ENCODE data around the gene DHX35.
A peak's percentile ranks its signal among the peaks of the same experiment; 100 is the strongest.

The DHX35 gene, protein sequence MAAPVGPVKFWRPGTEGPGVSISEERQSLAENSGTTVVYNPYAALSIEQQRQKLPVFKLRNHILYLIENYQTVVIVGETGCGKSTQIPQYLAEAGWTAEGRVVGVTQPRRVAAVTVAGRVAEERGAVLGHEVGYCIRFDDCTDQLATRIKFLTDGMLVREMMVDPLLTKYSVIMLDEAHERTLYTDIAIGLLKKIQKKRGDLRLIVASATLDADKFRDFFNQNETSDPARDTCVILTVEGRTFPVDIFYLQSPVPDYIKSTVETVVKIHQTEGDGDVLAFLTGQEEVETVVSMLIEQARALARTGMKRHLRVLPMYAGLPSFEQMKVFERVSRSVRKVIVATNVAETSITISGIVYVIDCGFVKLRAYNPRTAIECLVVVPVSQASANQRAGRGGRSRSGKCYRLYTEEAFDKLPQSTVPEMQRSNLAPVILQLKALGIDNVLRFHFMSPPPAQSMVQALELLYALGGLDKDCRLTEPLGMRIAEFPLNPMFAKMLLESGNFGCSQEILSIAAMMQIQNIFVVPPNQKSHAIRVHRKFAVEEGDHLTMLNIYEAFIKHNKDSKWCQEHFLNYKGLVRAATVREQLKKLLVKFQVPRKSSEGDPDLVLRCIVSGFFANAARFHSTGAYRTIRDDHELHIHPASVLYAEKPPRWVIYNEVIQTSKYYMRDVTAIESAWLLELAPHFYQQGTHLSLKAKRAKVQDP

GRCh38 chr20:38962044-38962927 is at the start of gene DHX35:
Gene DHX35, plus strand, starts transcription at chr20:38962344. Its CDS starts 24 bp downstream, at chr20:38962368.
- DNase-seq (ENCODE audit: low read depth), result peak; percentile 88
- peak within 1 kb of the TSS; percentile 100 for H3K4me3 ChIP-seq (ENCODE audit: low read depth, low read length)
- peak; percentile 52 for TF ChIP-seq CTCF (IDR thresholded peaks at IDR 0.05; ENCODE audit: control insufficient read depth, extremely low read depth, insufficient read depth)

DNA sequence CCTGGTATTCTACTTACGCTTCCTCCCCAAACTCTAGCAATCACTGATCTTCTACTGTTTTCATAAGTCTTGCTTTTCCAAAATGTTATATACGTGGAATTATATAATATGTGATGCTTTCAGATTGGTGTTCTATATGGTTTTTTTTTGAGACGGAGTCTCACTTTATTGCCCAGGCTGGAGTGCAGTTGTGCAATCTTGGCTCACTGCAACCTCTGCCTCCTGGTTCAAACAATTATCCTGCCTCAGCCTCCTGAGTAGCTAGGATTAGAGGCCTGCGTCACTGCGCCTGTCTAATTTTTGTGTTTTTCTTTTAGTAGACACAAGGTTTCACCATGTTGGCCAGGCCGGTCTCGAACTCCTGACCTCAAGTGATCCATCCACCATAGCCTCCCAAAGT is 46.8 kb upstream of the DHX35 start:
- no peak for TF ChIP-seq CTCF (IDR thresholded peaks at IDR 0.05; ENCODE audit: control insufficient read depth, extremely low read depth, insufficient read depth)
- no peak for DNase-seq (ENCODE audit: low read depth)
- H3K4me3 ChIP-seq (ENCODE audit: low read depth, low read length), result no peak overlapping the region

- DNase-seq (ENCODE audit: low read depth), result no peak
- TF ChIP-seq CTCF (IDR thresholded peaks at IDR 0.05; ENCODE audit: control insufficient read depth, extremely low read depth, insufficient read depth), result no peak
- no peak overlapping the region for H3K4me3 ChIP-seq (ENCODE audit: low read depth, low read length)
These were observed 44.5 kb upstream of the DHX35 start for GRCh38 chr20:38917657-38918056.

DNA sequence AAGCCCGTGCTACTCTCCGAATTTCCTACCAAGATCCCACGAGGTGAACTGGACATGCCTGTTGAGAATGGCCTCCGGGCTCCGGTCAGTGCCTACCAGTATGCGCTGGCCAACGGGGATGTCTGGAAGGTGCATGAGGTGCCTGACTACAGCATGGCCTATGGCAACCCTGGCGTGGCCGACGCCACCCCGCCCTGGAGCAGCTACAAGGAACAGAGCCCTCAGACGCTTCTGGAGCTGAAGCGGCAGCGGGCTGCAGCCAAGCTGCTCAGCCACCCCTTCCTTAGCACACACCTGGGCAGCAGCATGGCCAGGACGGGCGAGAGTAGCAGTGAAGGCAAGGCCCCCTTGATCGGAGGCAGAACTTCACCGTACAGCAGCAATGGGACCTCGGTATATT is 44.0 kb upstream of the DHX35 start:
- no peak for TF ChIP-seq CTCF (IDR thresholded peaks at IDR 0.05; ENCODE audit: control insufficient read depth, extremely low read depth, insufficient read depth)

GRCh38 chr20:38919683-38920082 is 42.5 kb upstream of the DHX35 start:
- no peak overlapping the region for H3K4me3 ChIP-seq (ENCODE audit: low read depth, low read length)
- no peak for DNase-seq (ENCODE audit: low read depth)
- TF ChIP-seq CTCF (IDR thresholded peaks at IDR 0.05; ENCODE audit: control insufficient read depth, extremely low read depth, insufficient read depth), result no peak

More for the DNA sequence above, 44.0 kb upstream of the DHX35 start:
- H3K4me3 ChIP-seq (ENCODE audit: low read depth, low read length), result no peak overlapping the region
- DNase-seq (ENCODE audit: low read depth), result no peak

GRCh38 chr20:38920411-38920810 is 41.7 kb upstream of the DHX35 start:
- DNase-seq (ENCODE audit: low read depth), result no peak
- TF ChIP-seq CTCF (IDR thresholded peaks at IDR 0.05; ENCODE audit: control insufficient read depth, extremely low read depth, insufficient read depth), result no peak
- no peak overlapping the region for H3K4me3 ChIP-seq (ENCODE audit: low read depth, low read length)
